ENCODE results near the gene FAM90A1.
"Not testable (repeated sequence)": the region's sequence is repeated elsewhere in the genome, so short reads cannot be mapped to it uniquely, and the experiment has no call there.

DNA sequence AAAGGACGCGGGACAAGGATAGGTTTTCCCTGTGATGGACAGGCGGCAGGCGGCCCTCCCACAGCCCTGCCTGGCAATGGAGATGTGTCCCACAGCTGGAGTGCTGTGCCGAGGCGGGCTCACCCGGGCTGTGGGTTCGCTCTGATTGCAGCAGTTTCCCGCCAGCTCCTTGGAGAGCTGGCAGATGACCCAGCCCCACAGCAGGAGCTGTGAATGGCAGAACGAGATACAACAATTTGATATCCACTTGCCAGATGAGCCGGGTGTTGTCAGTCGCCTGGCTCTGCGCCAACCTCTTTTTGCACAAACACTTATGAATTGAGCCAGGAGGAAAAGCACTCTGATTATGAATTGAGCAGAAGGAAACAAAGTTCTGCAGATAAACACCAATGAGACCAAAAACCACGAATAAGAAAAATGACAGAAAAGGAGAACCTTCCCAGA lies 33.7 kb upstream of the FAM90A1 start:
- TF ChIP-seq, protein P1, sequence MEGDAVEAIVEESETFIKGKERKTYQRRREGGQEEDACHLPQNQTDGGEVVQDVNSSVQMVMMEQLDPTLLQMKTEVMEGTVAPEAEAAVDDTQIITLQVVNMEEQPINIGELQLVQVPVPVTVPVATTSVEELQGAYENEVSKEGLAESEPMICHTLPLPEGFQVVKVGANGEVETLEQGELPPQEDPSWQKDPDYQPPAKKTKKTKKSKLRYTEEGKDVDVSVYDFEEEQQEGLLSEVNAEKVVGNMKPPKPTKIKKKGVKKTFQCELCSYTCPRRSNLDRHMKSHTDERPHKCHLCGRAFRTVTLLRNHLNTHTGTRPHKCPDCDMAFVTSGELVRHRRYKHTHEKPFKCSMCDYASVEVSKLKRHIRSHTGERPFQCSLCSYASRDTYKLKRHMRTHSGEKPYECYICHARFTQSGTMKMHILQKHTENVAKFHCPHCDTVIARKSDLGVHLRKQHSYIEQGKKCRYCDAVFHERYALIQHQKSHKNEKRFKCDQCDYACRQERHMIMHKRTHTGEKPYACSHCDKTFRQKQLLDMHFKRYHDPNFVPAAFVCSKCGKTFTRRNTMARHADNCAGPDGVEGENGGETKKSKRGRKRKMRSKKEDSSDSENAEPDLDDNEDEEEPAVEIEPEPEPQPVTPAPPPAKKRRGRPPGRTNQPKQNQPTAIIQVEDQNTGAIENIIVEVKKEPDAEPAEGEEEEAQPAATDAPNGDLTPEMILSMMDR (IDR thresholded peaks at IDR 0.05), result not testable (repeated sequence)
- TF ChIP-seq POLR2A (IDR thresholded peaks at IDR 0.05), result not testable (repeated sequence)

Data from adrenal gland (tissue), 5 donors.